ENCODE measurements around the gene HID1. TPM values are rescaled to one million over a fixed set of nuclear protein-coding genes. Genes with fewer than 3 reads are reported as not detected.
A peak's percentile ranks its signal among the peaks of the same experiment; 100 is the strongest.

Gene HID1
- total RNA-seq, 1 experiment from 2014 or later: 43.8 TPM

DNA sequence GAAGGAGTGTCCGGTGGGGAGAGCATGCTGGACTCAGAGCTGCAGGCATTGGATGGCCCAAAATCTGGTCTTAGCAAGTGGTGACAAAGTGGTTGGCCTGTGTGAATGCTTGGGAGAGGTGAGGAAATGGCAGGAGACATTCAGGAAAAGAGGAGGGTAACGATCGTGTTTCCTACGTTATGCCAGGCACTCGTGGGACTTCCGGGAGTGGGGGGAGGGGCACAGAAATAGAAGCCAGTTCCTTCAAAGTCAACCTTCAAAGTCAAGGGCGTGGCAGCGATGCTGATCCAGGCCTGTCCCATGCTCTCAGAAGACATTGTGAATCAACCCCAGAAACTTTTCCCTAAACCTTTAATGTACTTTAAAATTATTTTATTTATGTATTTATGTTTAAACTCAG lies 33.0 kb downstream of the HID1 start:
- BruUV-seq (replicated peaks): no TSS peak
- no peak for ATAC-seq

DNA sequence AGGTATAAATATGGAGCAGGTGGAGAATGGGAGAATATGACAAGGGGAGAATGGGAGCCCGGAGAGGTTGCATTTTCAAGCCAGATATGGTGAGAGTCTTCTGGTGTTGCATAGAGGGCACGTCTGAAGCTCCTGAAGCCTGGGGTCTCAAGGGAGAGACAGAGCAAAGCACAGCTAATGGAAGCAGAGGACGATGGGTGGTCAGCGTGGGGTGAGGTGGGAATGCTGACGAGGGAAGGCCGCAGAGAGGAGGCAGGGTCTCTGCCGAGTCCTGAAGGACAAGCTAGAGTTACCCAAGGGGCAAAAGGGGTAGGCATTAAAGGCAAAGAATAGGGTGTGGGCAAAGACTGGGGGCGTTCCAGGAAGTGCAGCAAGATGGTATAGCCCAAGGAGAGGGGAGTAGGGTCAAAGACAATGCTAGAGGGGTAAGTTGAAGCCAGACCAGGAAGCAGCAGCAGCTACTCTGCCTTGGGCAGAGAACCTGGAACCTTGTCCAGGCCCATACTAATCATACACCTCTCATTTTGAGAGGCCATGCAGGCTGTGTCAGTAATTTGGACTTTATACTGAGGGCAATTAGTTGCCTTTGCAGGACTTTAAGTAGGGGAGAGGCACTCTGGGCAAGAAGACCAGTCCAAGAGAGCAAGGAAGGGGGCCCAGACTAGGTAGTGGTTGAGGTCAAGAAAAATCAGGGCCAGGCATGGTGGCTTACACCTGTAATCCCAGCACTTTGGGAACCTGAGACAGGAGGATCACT lies 34.2 kb downstream of the HID1 start:
- no peak overlapping the region for H2AFZ ChIP-seq (ENCODE audit: low read depth, low read length, poor library complexity, severe bottlenecking)
- RAD21 ChIA-PET (ENCODE audit: low non-redundant PET in 1 of 2, low total read pairs in 2 of 2, uncharacterized antibody in 2 of 2, unreplicated experiment in 2 of 2): no interaction called here

More for the DNA sequence above, 33.0 kb downstream of the HID1 start:
- Histone ChIP-seq H3K9me3 (ENCODE audit: control insufficient read depth in 1 of 2, insufficient read depth in 1 of 2, low read depth in 1 of 2, low read length in 2 of 2) (no peaks in the 10 kb centered on the region), H3K27me3 (ENCODE audit: insufficient read depth, low read length) (peaks cover 4% of the 10 kb centered on the region; the same call in 1 of the 2 replicates), H3K9me2 (ENCODE audit: insufficient read depth) (no peaks in the 10 kb centered on the region), H3K36me3 (ENCODE audit: control insufficient read depth in 1 of 2, insufficient read depth in 2 of 2, low read length in 2 of 2) (no peaks in the 10 kb centered on the region), H3K9ac (ENCODE audit: low read length) (no peak overlapping the region), H3K79me2 (ENCODE audit: insufficient read depth, low read length) (no peaks in the 10 kb centered on the region), H3K4me1 (ENCODE audit: control insufficient read depth in 1 of 2, insufficient read depth in 2 of 2, low read length in 2 of 2) (peaks cover 12 to 16% of the 10 kb centered on the region in 2 experiments), H2AFZ (ENCODE audit: low read depth, low read length, poor library complexity, severe bottlenecking) (no peak overlapping the region), H3K4me2 (ENCODE audit: low read length) (no peak overlapping the region), H3K27ac (ENCODE audit: low read depth, low read length) (no peak overlapping the region), H3K4me3 (replicated peaks in 1 of 2; ENCODE audit: low read depth in 1 of 2, low read length in 2 of 2) (no peak overlapping the region), H4K20me1 (ENCODE audit: insufficient read depth) (no peaks in the 10 kb centered on the region)
- RAD21 ChIA-PET (ENCODE audit: low non-redundant PET in 1 of 2, low total read pairs in 2 of 2, uncharacterized antibody in 2 of 2, unreplicated experiment in 2 of 2): no interaction called here
- CTCF ChIA-PET: interaction anchor here (1.0 to 1.4 kb wide), 2 partner anchors 18 to 22 kb away, joined by 3 to 5 read pairs; no protein-coding TSS in a partner anchor
- TF ChIP-seq TCF7L2 (IDR thresholded peaks at IDR 0.05; ENCODE audit: borderline replicate concordance, extremely low read depth, insufficient read depth, insufficient read length) (peak; percentile 16), CEBPB (IDR thresholded peaks at IDR 0.05; ENCODE audit: low read depth) (no peak)
- intact Hi-C loops (cut with micrococcal nuclease): no loop called here
- POLR2A ChIA-PET: interaction anchor here (1.5 kb wide), 1 partner anchor 66 kb away, joined by 3 read pairs; the partner anchor contains the start of gene FDXR
- no peak for DNase-seq (ENCODE audit: low read depth, low spot score)

More for the DNA sequence above, 34.2 kb downstream of the HID1 start:
- ChIA-PET POLR2A (interaction anchor here (1.5 kb wide), 1 partner anchor 65 kb away, joined by 3 read pairs; the partner anchor contains the start of gene FDXR), CTCF (interaction anchor here (1.4 kb wide), 1 partner anchor 23 kb away, joined by 5 read pairs; no protein-coding TSS in a partner anchor)
- Histone ChIP-seq H3K4me1 (ENCODE audit: control insufficient read depth in 1 of 2, insufficient read depth in 2 of 2, low read length in 2 of 2) (peaks cover under 1 to 4% of the 10 kb centered on the region in 2 experiments; a peak in 3 of 4 replicates), H3K4me2 (ENCODE audit: low read length) (no peak overlapping the region), H3K4me3 (replicated peaks in 1 of 2; ENCODE audit: low read depth in 1 of 2, low read length in 2 of 2) (no peak overlapping the region), H3K36me3 (ENCODE audit: control insufficient read depth in 1 of 2, insufficient read depth in 2 of 2, low read length in 2 of 2) (no peaks in the 10 kb centered on the region), H3K79me2 (ENCODE audit: insufficient read depth, low read length) (no peaks in the 10 kb centered on the region), H3K27ac (ENCODE audit: low read depth, low read length) (no peak overlapping the region), H3K27me3 (ENCODE audit: insufficient read depth, low read length) (peaks cover 4% of the 10 kb centered on the region; the same call in 1 of the 2 replicates), H3K9me3 (ENCODE audit: control insufficient read depth in 1 of 2, insufficient read depth in 1 of 2, low read depth in 1 of 2, low read length in 2 of 2) (no peaks in the 10 kb centered on the region), H3K9ac (ENCODE audit: low read length) (no peak overlapping the region), H4K20me1 (ENCODE audit: insufficient read depth) (no peaks in the 10 kb centered on the region), H3K9me2 (ENCODE audit: insufficient read depth) (no peaks in the 10 kb centered on the region)
- ATAC-seq (no peak), DNase-seq (ENCODE audit: low read depth, low spot score) (no peak)
- TF ChIP-seq EZH2 (IDR thresholded peaks at IDR 0.05) (no peak), POLR2AphosphoS5 (IDR thresholded peaks at IDR 0.05; ENCODE audit: low read depth, low read length) (no peak)
- TF ChIP-seq, protein P1, sequence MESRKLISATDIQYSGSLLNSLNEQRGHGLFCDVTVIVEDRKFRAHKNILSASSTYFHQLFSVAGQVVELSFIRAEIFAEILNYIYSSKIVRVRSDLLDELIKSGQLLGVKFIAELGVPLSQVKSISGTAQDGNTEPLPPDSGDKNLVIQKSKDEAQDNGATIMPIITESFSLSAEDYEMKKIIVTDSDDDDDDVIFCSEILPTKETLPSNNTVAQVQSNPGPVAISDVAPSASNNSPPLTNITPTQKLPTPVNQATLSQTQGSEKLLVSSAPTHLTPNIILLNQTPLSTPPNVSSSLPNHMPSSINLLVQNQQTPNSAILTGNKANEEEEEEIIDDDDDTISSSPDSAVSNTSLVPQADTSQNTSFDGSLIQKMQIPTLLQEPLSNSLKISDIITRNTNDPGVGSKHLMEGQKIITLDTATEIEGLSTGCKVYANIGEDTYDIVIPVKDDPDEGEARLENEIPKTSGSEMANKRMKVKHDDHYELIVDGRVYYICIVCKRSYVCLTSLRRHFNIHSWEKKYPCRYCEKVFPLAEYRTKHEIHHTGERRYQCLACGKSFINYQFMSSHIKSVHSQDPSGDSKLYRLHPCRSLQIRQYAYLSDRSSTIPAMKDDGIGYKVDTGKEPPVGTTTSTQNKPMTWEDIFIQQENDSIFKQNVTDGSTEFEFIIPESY (IDR thresholded peaks at IDR 0.05; ENCODE audit: extremely low read depth, insufficient replicate concordance, low read length): no peak
- no TSS peak for BruUV-seq (replicated peaks)
- intact Hi-C loops (cut with micrococcal nuclease): no loop called here
